Natural killer cell (primary cell): ENCODE results near the gene PLXNC1. TPM values are rescaled to one million over a fixed set of nuclear protein-coding genes. Genes with fewer than 3 reads are reported as not detected.
"Not testable (repeated sequence)": the region's sequence is repeated elsewhere in the genome, so short reads cannot be mapped to it uniquely, and the experiment has no call there.

Source experiments
- ATAC-seq, 3 donors: fragments of 150-1000 bp in 2 of 3; fragments of 200-7000 bp in 1 of 3; cut with Tn5 transposase; 1 replicate in 1 of 3; 2 replicates in 2 of 3; pipeline ENCODE4 v1.10.0; 2021; ENCODE audit warnings: mild to moderate bottlenecking in 2 of 3, moderate library complexity in 2 of 3
- DNase-seq, 2 donors: peaks; one replicate each; pipeline versions ENCODE4 v3.0.0 to v3.0.0-alpha.2; 2013 to 2021; ENCODE audit warnings: mixed read lengths in 1 of 2
- H3K27ac ChIP-seq: one replicate; pipeline ENCODE4 v1.5.1; 2013; ENCODE audit warnings: mild to moderate bottlenecking, low read length
- H3K27me3 ChIP-seq: one replicate; pipeline ENCODE4 v1.6.1; 2013; ENCODE audit warnings: low read length; ENCODE audit not compliant: control insufficient read depth, insufficient read depth
- H3K36me3 ChIP-seq: one replicate; pipeline ENCODE4 v1.6.1; 2013; ENCODE audit warnings: low read length; ENCODE audit not compliant: control insufficient read depth, insufficient read depth
- H3K4me1 ChIP-seq: one replicate; pipeline ENCODE4 v1.6.1; 2013; ENCODE audit warnings: low read length; ENCODE audit not compliant: control insufficient read depth, insufficient read depth
- H3K4me3 ChIP-seq: one replicate; pipeline ENCODE4 v1.5.1; 2013; ENCODE audit warnings: low read length
- H3K9me3 ChIP-seq: one replicate; pipeline ENCODE4 v1.6.1; 2013; ENCODE audit warnings: low read length; ENCODE audit not compliant: control insufficient read depth, insufficient read depth
- H3K27ac Mint-ChIP-seq, 2 donors: one replicate each; pipeline ENCODE4 v1.8.0; 2022; ENCODE audit warnings: mild to moderate bottlenecking in 2 of 2, mixed read lengths in 2 of 2, moderate library complexity in 1 of 2
- H3K27me3 Mint-ChIP-seq, 2 donors: one replicate each; pipeline ENCODE4 v1.8.0; 2022; ENCODE audit warnings: low read depth in 2 of 2, mixed read lengths in 2 of 2
- H3K36me3 Mint-ChIP-seq: one replicate; pipeline ENCODE4 v1.8.0; 2022; ENCODE audit warnings: mixed read lengths
- H3K4me1 Mint-ChIP-seq, 2 donors: one replicate each; pipeline ENCODE4 v1.8.0; 2022; ENCODE audit warnings: mixed read lengths in 2 of 2
- H3K4me3 Mint-ChIP-seq: one replicate; pipeline ENCODE4 v1.8.0; 2022; ENCODE audit warnings: mild to moderate bottlenecking, moderate library complexity, mixed read lengths
- H3K9me3 Mint-ChIP-seq, 2 donors: one replicate each; pipeline ENCODE4 v1.8.0; 2022; ENCODE audit warnings: mixed read lengths in 2 of 2
- WGBS: methylation state at CpG from one replicate; pipeline ENCODE4 v1.1.7; 2013; ENCODE audit warnings: missing lambda C conversion rate; ENCODE audit not compliant: insufficient coverage; 5-methylcytosine and 5-hydroxymethylcytosine counted together
- intact Hi-C: fragments of 100-400 bp; cut with micrococcal nuclease; formaldehyde crosslinking; loops from one replicate; pipeline ENCODE4 v1.14.2; 2022
- total RNA-seq, 4 donors: library from RNA; stranded (reverse); fragments of 120-200 nt in 1 of 4; gene quantifications; one replicate each; pipeline versions ENCODE4 v1.2.3 to v1.2.4, GENCODE V29; 2013 to 2022
- TF ChIP-seq, protein P1 (sequence below): fragments of 200-600 bp; IDR thresholded peaks from one replicate; pipeline ENCODE4 v1.8.0; 2022; ENCODE audit warnings: antibody characterized with exemption

Gene PLXNC1
- total RNA-seq, 3 donors from 2014 or later (not counting 1 experiment from before 2014, with no cell fraction given) = 22.0 to 30.7 (median 26.5) TPM

DNA sequence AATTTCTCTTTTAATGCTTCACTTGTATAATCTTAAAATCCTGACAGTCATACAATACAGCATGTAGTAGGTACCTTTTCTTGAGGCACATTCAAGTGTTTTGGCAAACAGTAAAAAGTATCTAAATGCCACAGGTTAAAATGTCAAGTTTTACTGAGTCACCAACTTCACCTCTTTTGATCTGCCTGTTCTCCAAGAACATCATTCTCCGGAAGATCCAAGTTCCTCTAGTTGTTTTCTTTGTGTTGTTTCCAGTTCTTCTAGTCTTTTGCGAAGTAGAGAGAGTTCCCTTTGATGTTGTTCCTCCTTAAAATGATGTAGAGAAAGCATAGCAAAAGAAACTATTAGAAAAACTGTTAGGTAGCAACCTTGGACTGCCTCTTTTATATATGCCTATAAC, 160.2 kb downstream of the PLXNC1 start:
- DNase-seq (no peak), ATAC-seq (no peak)
- Mint-ChIP-seq H3K27ac (no peak overlapping the region), H3K27me3 (no peaks in the 10 kb centered on the region), H3K9me3 (no peaks in the 10 kb centered on the region), H3K4me3 (no peak overlapping the region), H3K36me3 (peaks cover 8% of the 10 kb centered on the region), H3K4me1 (no peaks in the 10 kb centered on the region)
- Histone ChIP-seq H3K27ac (no peak overlapping the region), H3K4me1 (no peaks in the 10 kb centered on the region), H3K36me3 (peaks cover 41% of the 10 kb centered on the region), H3K9me3 (no peaks in the 10 kb centered on the region), H3K27me3 (no peaks in the 10 kb centered on the region), H3K4me3 (no peak overlapping the region)
- TF ChIP-seq, protein P1, sequence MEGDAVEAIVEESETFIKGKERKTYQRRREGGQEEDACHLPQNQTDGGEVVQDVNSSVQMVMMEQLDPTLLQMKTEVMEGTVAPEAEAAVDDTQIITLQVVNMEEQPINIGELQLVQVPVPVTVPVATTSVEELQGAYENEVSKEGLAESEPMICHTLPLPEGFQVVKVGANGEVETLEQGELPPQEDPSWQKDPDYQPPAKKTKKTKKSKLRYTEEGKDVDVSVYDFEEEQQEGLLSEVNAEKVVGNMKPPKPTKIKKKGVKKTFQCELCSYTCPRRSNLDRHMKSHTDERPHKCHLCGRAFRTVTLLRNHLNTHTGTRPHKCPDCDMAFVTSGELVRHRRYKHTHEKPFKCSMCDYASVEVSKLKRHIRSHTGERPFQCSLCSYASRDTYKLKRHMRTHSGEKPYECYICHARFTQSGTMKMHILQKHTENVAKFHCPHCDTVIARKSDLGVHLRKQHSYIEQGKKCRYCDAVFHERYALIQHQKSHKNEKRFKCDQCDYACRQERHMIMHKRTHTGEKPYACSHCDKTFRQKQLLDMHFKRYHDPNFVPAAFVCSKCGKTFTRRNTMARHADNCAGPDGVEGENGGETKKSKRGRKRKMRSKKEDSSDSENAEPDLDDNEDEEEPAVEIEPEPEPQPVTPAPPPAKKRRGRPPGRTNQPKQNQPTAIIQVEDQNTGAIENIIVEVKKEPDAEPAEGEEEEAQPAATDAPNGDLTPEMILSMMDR = no peak
- WGBS = 95% methylated on average over 2 of the region's 2 CpGs
- intact Hi-C loops = no loop called here

DNA sequence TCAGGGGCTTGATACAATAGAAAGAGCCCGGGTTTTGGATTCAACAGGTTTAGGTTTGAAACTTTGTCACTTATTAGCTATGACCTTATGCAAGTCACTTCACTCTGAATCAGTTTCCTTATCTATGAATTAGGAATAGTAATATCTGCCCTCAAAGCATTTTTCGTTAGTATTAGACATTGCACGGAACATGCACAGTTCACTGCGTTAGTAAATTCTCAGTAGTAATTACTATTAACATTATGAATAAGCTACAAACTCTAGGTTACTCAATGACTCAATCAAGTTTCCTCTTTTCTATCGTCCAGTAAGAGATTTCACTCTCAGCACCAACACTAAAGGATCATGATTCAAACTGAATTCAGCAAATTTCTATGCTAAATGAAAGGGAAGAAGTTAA, 161.0 kb downstream of the PLXNC1 start:
- no peak overlapping the region for H3K4me3 Mint-ChIP-seq
- no peaks in the 10 kb centered on the region for H3K9me3 Mint-ChIP-seq
- peaks cover 8% of the 10 kb centered on the region for H3K36me3 Mint-ChIP-seq
- no peaks in the 10 kb centered on the region for H3K27me3 Mint-ChIP-seq
- no peaks in the 10 kb centered on the region for H3K27me3 ChIP-seq
- TF ChIP-seq, protein P1 = no peak
- ATAC-seq (no peak), DNase-seq (no peak)
- no peaks in the 10 kb centered on the region for H3K4me1 Mint-ChIP-seq
- intact Hi-C loops = no loop called here
- H3K4me1 ChIP-seq = no peaks in the 10 kb centered on the region
- peaks cover 35% of the 10 kb centered on the region for H3K36me3 ChIP-seq
- H3K27ac Mint-ChIP-seq = no peak overlapping the region
- no peaks in the 10 kb centered on the region for H3K9me3 ChIP-seq
- H3K27ac ChIP-seq = no peak overlapping the region
- 65% methylated on average over 2 of the region's 5 CpGs for WGBS
- no peak overlapping the region for H3K4me3 ChIP-seq

DNA sequence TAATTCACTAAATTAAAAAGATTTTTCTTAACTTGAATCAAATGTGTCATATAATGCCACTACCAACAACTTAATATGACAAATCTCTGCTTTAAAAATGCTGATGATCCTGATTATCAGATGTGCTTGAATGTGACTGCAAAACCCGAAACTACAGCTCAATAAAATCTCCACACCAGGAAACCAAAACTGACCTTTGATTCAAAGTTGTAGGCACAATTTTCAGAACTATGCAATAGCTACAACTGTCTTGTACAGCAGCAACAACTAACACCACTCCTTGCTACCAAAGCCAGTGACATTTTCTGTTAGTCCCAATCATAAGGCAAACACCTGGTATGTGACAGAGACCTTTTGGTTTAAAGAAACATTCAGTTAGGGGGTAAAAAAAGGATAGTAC, 164.0 kb downstream of the PLXNC1 start:
- Histone ChIP-seq H3K4me1 (no peaks in the 10 kb centered on the region), H3K36me3 (peaks cover 10% of the 10 kb centered on the region), H3K4me3 (no peak overlapping the region), H3K27me3 (no peaks in the 10 kb centered on the region), H3K9me3 (no peaks in the 10 kb centered on the region), H3K27ac (no peak overlapping the region)
- DNase-seq = no peak
- intact Hi-C loops = no loop called here
- Mint-ChIP-seq H3K36me3 (peaks cover 9% of the 10 kb centered on the region), H3K9me3 (peaks cover 0 to 3% of the 10 kb centered on the region in 2 donors), H3K27me3 (no peaks in the 10 kb centered on the region), H3K4me3 (no peak overlapping the region), H3K27ac (no peak overlapping the region), H3K4me1 (no peaks in the 10 kb centered on the region)
- ATAC-seq = no peak
- TF ChIP-seq, protein P1 = no peak
- WGBS = 86% methylated on average over 1 of the region's 1 CpG

DNA sequence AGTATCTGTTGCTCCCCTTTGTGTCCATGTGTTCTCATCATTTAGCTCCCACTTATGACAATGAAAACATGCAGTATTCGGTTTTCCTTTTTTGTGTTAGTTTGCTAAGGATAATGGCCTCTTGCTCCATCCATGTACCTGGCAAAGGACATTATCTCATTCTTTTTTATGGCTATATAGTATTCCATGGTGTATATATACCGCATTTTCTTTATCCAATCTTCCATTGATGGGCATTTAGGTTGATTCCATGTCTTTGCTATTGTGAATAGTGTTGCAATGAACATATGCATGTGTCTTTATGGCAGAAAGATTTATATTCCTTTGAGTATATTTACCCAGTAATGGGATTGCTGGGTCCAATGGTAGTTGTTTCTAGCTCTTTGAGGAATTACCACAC, 168.2 kb downstream of the PLXNC1 start:
- H3K4me1 ChIP-seq, H3K36me3 ChIP-seq, H3K4me3 Mint-ChIP-seq, intact Hi-C loops, H3K4me3 ChIP-seq, H3K4me1 Mint-ChIP-seq, H3K27ac ChIP-seq, ATAC-seq, DNase-seq, H3K27me3 Mint-ChIP-seq, H3K27me3 ChIP-seq, H3K27ac Mint-ChIP-seq: not testable (repeated sequence)
- peaks cover 11% of the 10 kb centered on the region for H3K9me3 ChIP-seq
- Mint-ChIP-seq H3K9me3 (peaks cover 12 to 16% of the 10 kb centered on the region in 2 donors), H3K36me3 (peaks cover 41% of the 10 kb centered on the region)
- no CpG with 5 or more reads among the region's 2 CpGs for WGBS
